Liver (tissue), 9 donors: ENCODE results near the gene PM20D1. TPM values are rescaled to one million over a fixed set of nuclear protein-coding genes. Genes with fewer than 3 reads are reported as not detected.

Source experiments
- DNase-seq: peaks from one replicate; pipeline ENCODE4 v3.0.0-alpha.2; 2017; ENCODE audit warnings: low spot score
- H3K27ac ChIP-seq, 2 donors: one replicate each; pipeline ENCODE4 v1.7.0; 2013; ENCODE audit warnings: inconsistent platforms in 2 of 2, low read length in 2 of 2, control low read depth in 1 of 2, low read depth in 1 of 2, mild to moderate bottlenecking in 1 of 2
- H3K27me3 ChIP-seq, 4 donors: one replicate each; pipeline versions ENCODE4 v1.6.1 to v1.7.0; 2013; ENCODE audit warnings: low read length in 3 of 4, inconsistent platforms in 1 of 4, mild to moderate bottlenecking in 1 of 4, moderate library complexity in 1 of 4; ENCODE audit not compliant: control insufficient read depth in 4 of 4, insufficient read depth in 4 of 4
- H3K36me3 ChIP-seq, 4 donors: one replicate each; pipeline versions ENCODE4 v1.6.1 to v1.7.0; 2013; ENCODE audit warnings: low read length in 3 of 4, mild to moderate bottlenecking in 3 of 4, low read depth in 1 of 4, moderate library complexity in 1 of 4; ENCODE audit not compliant: control insufficient read depth in 4 of 4, insufficient read depth in 3 of 4
- H3K4me1 ChIP-seq, 4 donors: one replicate each; pipeline versions ENCODE4 v1.6.1 to v1.7.0; 2013; ENCODE audit warnings: low read length in 3 of 4, mild to moderate bottlenecking in 3 of 4, moderate library complexity in 1 of 4; ENCODE audit not compliant: control insufficient read depth in 4 of 4, insufficient read depth in 4 of 4
- H3K4me3 ChIP-seq, 3 donors: one replicate each; pipeline versions ENCODE4 v1.6.1 to v1.7.0; 2013; ENCODE audit warnings: low read length in 3 of 3, control low read depth in 1 of 3, low read depth in 1 of 3, mild to moderate bottlenecking in 1 of 3
- H3K9ac ChIP-seq, 2 donors: one replicate each; pipeline ENCODE4 v1.7.0; 2013; ENCODE audit warnings: low read length in 2 of 2, mild to moderate bottlenecking in 2 of 2, moderate library complexity in 2 of 2, control low read depth in 1 of 2, low read depth in 1 of 2
- H3K9me3 ChIP-seq, 4 donors: one replicate each; pipeline versions ENCODE4 v1.6.1 to v1.7.0; 2013; ENCODE audit warnings: low read length in 3 of 4; ENCODE audit not compliant: control insufficient read depth in 4 of 4
- ATF3 ChIP-seq: IDR thresholded peaks from 2 replicates; pipeline ENCODE4 v1.6.1; 2016; ENCODE audit warnings: antibody characterized with exemption
- CTCF ChIP-seq: fragments of 150-350 bp; IDR thresholded peaks from 2 replicates; pipeline ENCODE4 v1.5.1; 2017; ENCODE audit warnings: improper control_type of control experiment, low read depth, low read length; ENCODE audit not compliant: missing input control
- EGR1 ChIP-seq, 2 donors: IDR thresholded peaks; 2 replicates each; pipeline ENCODE4 v1.6.1; 2016 to 2018; ENCODE audit warnings: antibody characterized with exemption in 2 of 2, low read depth in 2 of 2
- FOXA1 ChIP-seq: IDR thresholded peaks from 2 replicates; pipeline ENCODE4 v1.6.1; 2016; ENCODE audit warnings: antibody characterized with exemption
- FOXA2 ChIP-seq: IDR thresholded peaks from 2 replicates; pipeline ENCODE4 v1.6.1; 2016; ENCODE audit warnings: antibody characterized with exemption
- GABPA ChIP-seq, 2 donors: IDR thresholded peaks in 1 of 2; conservative IDR thresholded peaks in 1 of 2; 2 replicates each; pipeline ENCODE4 v1.6.1; 2016; ENCODE audit warnings: antibody characterized with exemption in 2 of 2, mild to moderate bottlenecking in 1 of 2, moderate library complexity in 1 of 2
- HNF4A ChIP-seq, 2 donors: conservative IDR thresholded peaks; 2 replicates each; pipeline ENCODE4 v1.6.1; 2016; ENCODE audit warnings: antibody characterized with exemption in 2 of 2, mild to moderate bottlenecking in 2 of 2
- HNF4G ChIP-seq: IDR thresholded peaks from 2 replicates; pipeline ENCODE4 v1.6.1; 2016; ENCODE audit warnings: antibody characterized with exemption
- JUND ChIP-seq, 2 donors: IDR thresholded peaks; 2 replicates each; pipeline ENCODE4 v1.6.1; 2016; ENCODE audit warnings: antibody characterized with exemption in 2 of 2
- MAX ChIP-seq: IDR thresholded peaks from 2 replicates; pipeline ENCODE4 v1.6.1; 2016; ENCODE audit warnings: antibody characterized with exemption
- NR2F2 ChIP-seq: IDR thresholded peaks from 2 replicates; pipeline ENCODE4 v1.6.1; 2016; ENCODE audit warnings: antibody characterized with exemption
- RAD21 ChIP-seq, 2 donors: IDR thresholded peaks; 2 replicates each; pipeline ENCODE4 v1.6.1; 2016; ENCODE audit warnings: antibody characterized with exemption in 2 of 2, mild to moderate bottlenecking in 2 of 2
- REST ChIP-seq: IDR thresholded peaks from 2 replicates; pipeline ENCODE4 v1.6.1; 2016; ENCODE audit warnings: antibody characterized with exemption, mild to moderate bottlenecking
- RXRA ChIP-seq, 2 donors: IDR thresholded peaks; 2 replicates each; pipeline ENCODE4 v1.6.1; 2017 to 2018; ENCODE audit warnings: antibody characterized with exemption in 2 of 2, mild to moderate bottlenecking in 1 of 2
- SP1 ChIP-seq: IDR thresholded peaks from 2 replicates; pipeline ENCODE4 v1.6.1; 2018; ENCODE audit warnings: antibody characterized with exemption, mild to moderate bottlenecking
- TAF1 ChIP-seq: conservative IDR thresholded peaks from 2 replicates; pipeline ENCODE4 v1.6.1; 2016; ENCODE audit warnings: antibody characterized with exemption, mild to moderate bottlenecking
- YY1 ChIP-seq: IDR thresholded peaks from 2 replicates; pipeline ENCODE4 v1.6.1; 2016; ENCODE audit warnings: antibody characterized with exemption, mild to moderate bottlenecking
- ZBTB33 ChIP-seq: IDR thresholded peaks from 2 replicates; pipeline ENCODE4 v1.6.1; 2016; ENCODE audit warnings: antibody characterized with exemption
- WGBS: extraction: QIAGEN DNeasy Blood & Tissue Kit; methylation state at CpG from one replicate; pipeline ENCODE4 v1.1.7; 2013; 5-methylcytosine and 5-hydroxymethylcytosine counted together
- polyA plus RNA-seq, 2 donors: library from polyadenylated mRNA; stranded (reverse) in 1 of 2; unstranded in 1 of 2; fragments of 200-250 nt in 1 of 2; fragments of >200 nt in 1 of 2; fragmentation: Nextera tagmentation in 1 of 2; extraction: Ambion mirVana in 1 of 2; gene quantifications; one replicate each; pipeline versions ENCODE4 v1.2.1 to v1.2.3, GENCODE V29; 2013 to 2015
- total RNA-seq, 2 donors: library from RNA; depleted of rRNA; stranded (reverse); fragments of >200 nt; gene quantifications; one replicate each; pipeline ENCODE4 v1.2.3, GENCODE V29; 2014
- donor health status: healthy.
- donor health status: healthy.
- donor health status: healthy.
- donor health status: healthy.
- donor health status: healthy.

The PM20D1 gene
- total and polyA plus RNA-seq, 4 donors, result under 0.01 to 0.30 (median 0.22) TPM

GRCh38 chr1:205783904-205784303, 66.0 kb downstream of the PM20D1 start:
- no peaks in the 10 kb centered on the region for H3K27me3 ChIP-seq
- H3K36me3 ChIP-seq, result no peaks in the 10 kb centered on the region
- no peaks in the 10 kb centered on the region for H3K9me3 ChIP-seq
- no peak overlapping the region for H3K4me3 ChIP-seq
- H3K4me1 ChIP-seq, result peaks cover 0 to 7% (median under 1%) of the 10 kb centered on the region in 4 donors
- 52% methylated on average over 4 of the region's 4 CpGs for WGBS
- TF ChIP-seq GABPA (IDR thresholded peaks at IDR 0.05 in 1 of 2, conservative IDR thresholded peaks at IDR 0.05 in 1 of 2), result no peak
- TF ChIP-seq YY1, result peak; percentile 46
- no peak for TF ChIP-seq ATF3
- TF ChIP-seq SP1, result no peak
- TF ChIP-seq NR2F2, result no peak
- peak in 1 of 2 donors; percentile 36 for TF ChIP-seq JUND (IDR thresholded peaks at IDR 0.05)
- TF ChIP-seq HNF4G, result no peak
- peak; percentile 49 for TF ChIP-seq REST
- TF ChIP-seq RAD21 (IDR thresholded peaks at IDR 0.05), result peak in 1 of 2 donors; percentile 26
- TF ChIP-seq RXRA (IDR thresholded peaks at IDR 0.05), result peak in 1 of 2 donors; percentile 68
- TF ChIP-seq HNF4A (conservative IDR thresholded peaks at IDR 0.05), result peak; percentile 69 to 90
- no peak for TF ChIP-seq FOXA2
- TF ChIP-seq ZBTB33, result no peak
- TF ChIP-seq CTCF, result no peak
- TF ChIP-seq EGR1 (IDR thresholded peaks at IDR 0.05; ENCODE audit: low read depth in 2 of 2), result no peak
- peak; percentile 12 for TF ChIP-seq FOXA1
- no peak for TF ChIP-seq TAF1
- peak; percentile 54 for TF ChIP-seq MAX
- DNase-seq, result no peak
- H3K9ac ChIP-seq, result peak overlapping the region in 1 of 2 donors; percentile 56
- peak overlapping the region; percentile 30 to 56 for H3K27ac ChIP-seq
